Duodenal mucosa (tissue), 2 donors: ENCODE data around the gene KCNC2.

Experiments
- H3K27ac ChIP-seq: one replicate; pipeline ENCODE4 v1.7.0; 2013; ENCODE audit warnings: low read depth, low read length
- H3K27me3 ChIP-seq, 2 donors: one replicate each; pipeline ENCODE4 v1.7.0; 2013; ENCODE audit warnings: low read length in 2 of 2, control low read depth in 1 of 2; ENCODE audit not compliant: insufficient read depth in 2 of 2, control insufficient read depth in 1 of 2
- H3K36me3 ChIP-seq, 2 donors: one replicate each; pipeline ENCODE4 v1.7.0; 2013; ENCODE audit warnings: low read length in 2 of 2, control low read depth in 1 of 2; ENCODE audit not compliant: insufficient read depth in 2 of 2, control insufficient read depth in 1 of 2
- H3K4me1 ChIP-seq, 2 donors: one replicate each; pipeline ENCODE4 v1.7.0; 2013; ENCODE audit warnings: low read length in 2 of 2, control low read depth in 1 of 2; ENCODE audit not compliant: insufficient read depth in 2 of 2, control insufficient read depth in 1 of 2
- H3K4me3 ChIP-seq, 2 donors: one replicate each; pipeline ENCODE4 v1.7.0; 2013; ENCODE audit warnings: low read length in 2 of 2, low read depth in 1 of 2
- H3K9ac ChIP-seq, 2 donors: one replicate each; pipeline ENCODE4 v1.7.0; 2013; ENCODE audit warnings: low read length in 2 of 2, low read depth in 1 of 2
- H3K9me3 ChIP-seq, 2 donors: one replicate each; pipeline ENCODE4 v1.7.0; 2013; ENCODE audit warnings: low read length in 2 of 2, control low read depth in 1 of 2; ENCODE audit not compliant: control insufficient read depth in 1 of 2

Gene KCNC2

DNA sequence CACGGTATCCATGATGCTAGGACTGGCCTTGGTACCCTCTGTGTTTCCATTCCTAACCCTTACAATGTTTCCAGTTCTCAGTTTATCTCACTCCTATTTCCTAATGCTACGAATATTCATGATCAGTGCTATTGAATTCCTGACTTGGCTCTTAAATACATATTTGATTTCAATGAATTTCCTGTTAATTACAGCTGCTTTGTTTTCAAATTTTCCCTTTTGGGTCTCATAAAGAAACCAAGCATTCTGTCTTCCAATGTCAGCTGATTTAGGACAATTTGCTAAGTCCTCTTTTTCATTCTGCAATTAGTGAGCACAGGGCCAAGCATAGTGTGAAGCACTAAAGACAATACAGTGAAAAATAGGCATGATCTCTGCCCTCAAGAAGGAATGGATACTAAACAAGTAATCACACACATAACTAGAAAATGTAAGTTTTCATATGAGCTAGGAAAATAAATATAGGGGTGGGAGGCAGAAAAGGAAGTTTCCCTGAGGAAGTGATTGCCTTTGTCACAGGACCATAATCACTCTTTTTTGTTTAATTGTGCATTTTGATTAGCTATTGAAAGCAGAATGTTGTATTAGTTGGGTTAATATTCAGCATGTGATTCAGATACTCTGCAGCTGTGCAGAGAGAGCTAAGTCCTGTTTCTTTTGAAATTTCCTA, 88.5 kb downstream of the KCNC2 start:
- H3K36me3 ChIP-seq = no peaks in the 10 kb centered on the region
- H3K27ac ChIP-seq = no peak overlapping the region

DNA sequence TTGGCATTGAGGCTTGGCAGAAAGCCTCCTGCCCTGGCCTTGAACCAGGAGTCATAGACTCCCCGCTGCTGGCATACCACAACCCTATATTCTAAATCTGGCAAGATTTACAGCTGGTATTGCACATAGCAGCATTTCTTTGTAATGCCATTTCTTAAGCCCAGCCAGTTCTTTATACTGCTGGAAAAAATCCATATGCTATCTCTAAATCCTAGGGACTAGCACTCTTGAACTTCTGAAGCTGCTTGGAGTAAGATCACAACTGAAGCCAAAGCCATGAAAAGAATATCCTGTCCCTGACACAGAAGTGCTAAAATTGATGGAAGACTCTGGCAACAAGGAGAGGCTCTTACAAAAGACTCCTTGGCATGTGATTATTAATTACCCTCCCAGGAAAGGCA, 89.3 kb downstream of the KCNC2 start:
- Histone ChIP-seq H3K36me3 (no peaks in the 10 kb centered on the region), H3K4me3 (no peak overlapping the region), H3K4me1 (no peaks in the 10 kb centered on the region), H3K9ac (no peak overlapping the region), H3K27ac (no peak overlapping the region), H3K9me3 (no peaks in the 10 kb centered on the region), H3K27me3 (no peaks in the 10 kb centered on the region)

More for the DNA sequence above, 88.5 kb downstream of the KCNC2 start:
- Histone ChIP-seq H3K4me3 (no peak overlapping the region), H3K9me3 (no peaks in the 10 kb centered on the region), H3K9ac (no peak overlapping the region), H3K4me1 (no peaks in the 10 kb centered on the region), H3K27me3 (no peaks in the 10 kb centered on the region)

DNA sequence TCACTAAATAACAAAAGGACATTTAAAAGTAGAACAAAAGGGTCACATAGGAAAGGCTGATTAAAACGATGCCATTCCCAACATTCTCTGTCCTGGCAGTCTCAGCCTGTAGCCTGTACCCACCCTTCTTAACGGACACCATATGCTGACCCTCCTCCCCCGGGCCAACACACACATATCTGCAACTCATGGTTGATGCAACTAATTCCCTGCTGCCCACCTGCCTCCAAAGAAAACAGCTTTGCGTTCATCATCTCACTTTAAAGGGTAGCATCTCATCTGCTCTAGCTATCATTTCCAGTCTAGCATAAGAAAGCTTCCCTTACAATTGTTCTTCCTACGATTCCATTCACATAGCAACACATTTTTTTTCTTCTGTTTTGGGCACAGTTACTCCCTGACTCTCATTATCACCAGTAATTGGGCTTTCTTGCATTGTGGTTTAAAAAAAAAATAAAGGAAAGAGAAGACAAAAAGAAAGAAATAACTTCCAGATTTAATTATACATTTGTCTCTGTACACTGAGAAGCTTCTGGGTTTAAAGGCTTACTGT, 92.9 kb downstream of the KCNC2 start:
- no peak overlapping the region for H3K9ac ChIP-seq
- no peaks in the 10 kb centered on the region for H3K36me3 ChIP-seq
- H3K27me3 ChIP-seq = no peaks in the 10 kb centered on the region
- H3K4me1 ChIP-seq = no peaks in the 10 kb centered on the region
- H3K27ac ChIP-seq = no peak overlapping the region
- no peak overlapping the region for H3K4me3 ChIP-seq
- no peaks in the 10 kb centered on the region for H3K9me3 ChIP-seq

DNA sequence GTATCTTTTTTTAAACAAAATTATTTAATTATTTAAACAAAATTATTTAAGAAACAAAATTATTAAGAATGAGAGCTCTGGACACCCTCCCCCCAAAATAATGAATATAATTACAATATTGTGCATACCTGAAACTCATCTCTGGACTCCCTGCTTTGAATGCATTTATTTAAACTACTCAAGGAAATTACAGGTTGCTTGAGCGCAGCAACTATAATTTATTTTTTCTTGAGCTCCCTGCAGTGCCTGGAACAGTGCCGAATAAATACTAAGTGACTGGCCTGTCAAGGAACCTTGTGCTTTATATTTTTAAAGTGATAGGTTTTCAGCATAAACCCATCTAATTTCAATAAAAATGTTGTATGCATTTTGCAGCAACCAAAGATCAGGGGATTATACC, 93.9 kb downstream of the KCNC2 start:
- Histone ChIP-seq H3K4me1 (no peaks in the 10 kb centered on the region), H3K27me3 (no peaks in the 10 kb centered on the region), H3K36me3 (no peaks in the 10 kb centered on the region), H3K27ac (no peak overlapping the region), H3K9me3 (no peaks in the 10 kb centered on the region), H3K9ac (no peak overlapping the region), H3K4me3 (no peak overlapping the region)

DNA sequence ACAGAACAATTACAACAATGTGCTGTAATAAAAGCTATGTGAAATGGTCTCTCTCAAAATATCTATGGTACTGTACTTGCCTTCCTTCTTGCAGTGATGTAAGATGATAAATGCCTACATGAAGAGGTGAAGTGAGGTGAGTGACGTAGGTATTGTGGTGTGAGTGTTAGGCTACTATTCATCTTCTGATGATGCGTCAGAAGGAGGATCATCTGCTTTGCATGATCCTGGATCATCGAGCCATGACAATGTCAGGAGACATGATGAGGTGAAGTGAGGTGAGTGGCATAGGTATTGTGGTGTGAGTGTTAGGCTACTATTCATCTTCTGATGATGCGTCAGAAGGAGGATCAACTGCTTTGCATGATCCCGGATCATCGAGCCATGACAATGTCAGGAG, 105.8 kb downstream of the KCNC2 start:
- Histone ChIP-seq H3K4me3 (no peak overlapping the region), H3K4me1 (no peaks in the 10 kb centered on the region), H3K9ac (no peak overlapping the region), H3K27me3 (no peaks in the 10 kb centered on the region), H3K9me3 (no peaks in the 10 kb centered on the region), H3K27ac (no peak overlapping the region), H3K36me3 (no peaks in the 10 kb centered on the region)

DNA sequence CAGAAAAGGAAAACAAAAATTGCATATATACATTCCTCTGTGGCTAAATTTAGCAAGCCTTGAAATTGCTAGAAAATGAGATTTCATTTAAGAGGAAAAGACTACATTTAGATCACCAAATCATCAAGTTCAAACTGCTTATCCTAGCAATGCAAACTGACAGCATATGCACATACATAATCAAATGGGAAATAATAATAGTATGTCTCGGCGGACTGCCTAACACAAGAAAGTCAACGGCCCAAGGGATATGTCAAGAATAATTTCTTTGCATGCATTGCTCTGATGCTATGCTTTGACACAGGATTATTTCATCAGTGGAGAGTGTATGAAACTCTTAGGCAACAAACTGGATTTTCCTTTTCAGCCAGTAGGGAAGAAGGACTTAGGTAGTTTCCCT, 107.9 kb downstream of the KCNC2 start:
- Histone ChIP-seq H3K9ac (no peak overlapping the region), H3K27ac (no peak overlapping the region), H3K27me3 (no peaks in the 10 kb centered on the region), H3K4me3 (no peak overlapping the region), H3K36me3 (no peaks in the 10 kb centered on the region), H3K4me1 (no peaks in the 10 kb centered on the region), H3K9me3 (no peaks in the 10 kb centered on the region)

DNA sequence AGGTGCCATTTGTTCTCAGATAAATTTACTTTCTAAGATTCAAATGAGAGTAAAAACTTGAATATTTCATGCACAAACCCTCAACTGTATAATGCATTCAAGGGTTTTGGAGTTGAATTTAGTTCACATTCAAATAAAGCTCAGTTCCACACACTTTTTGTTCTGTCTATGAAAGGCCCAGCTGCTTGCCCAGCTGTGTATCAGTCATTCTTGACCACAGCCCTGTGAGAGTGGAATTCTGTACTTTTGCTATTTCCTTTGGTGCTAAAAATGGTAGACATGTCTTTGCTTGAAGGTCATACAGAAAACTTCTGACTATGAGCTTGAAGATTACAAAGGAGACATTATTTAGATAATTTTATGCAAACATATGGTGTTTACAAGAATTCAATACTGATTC, 110.4 kb downstream of the KCNC2 start:
- no peak overlapping the region for H3K27ac ChIP-seq
- H3K4me1 ChIP-seq = no peaks in the 10 kb centered on the region
- H3K9me3 ChIP-seq = no peaks in the 10 kb centered on the region
- H3K27me3 ChIP-seq = no peaks in the 10 kb centered on the region
- no peak overlapping the region for H3K4me3 ChIP-seq
- H3K36me3 ChIP-seq = no peaks in the 10 kb centered on the region
- no peak overlapping the region for H3K9ac ChIP-seq

DNA sequence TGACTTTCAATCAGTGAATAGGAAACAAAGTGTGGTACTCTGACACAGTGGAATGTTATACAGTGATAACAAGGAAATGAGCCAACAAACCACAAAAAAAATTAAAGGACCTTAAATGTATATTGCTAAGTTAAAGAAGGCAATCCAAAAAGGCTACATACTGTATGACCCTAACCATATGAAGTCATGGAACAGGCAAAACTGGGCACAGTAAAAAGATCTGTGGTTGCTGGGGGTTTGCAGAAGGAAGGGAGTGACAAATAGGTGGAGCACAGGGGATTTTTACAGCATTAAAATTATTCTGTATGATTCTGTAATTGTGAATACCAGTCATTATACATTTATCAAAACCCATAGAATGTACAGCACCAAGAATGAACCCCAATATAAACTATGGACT, 112.6 kb downstream of the KCNC2 start:
- Histone ChIP-seq H3K36me3 (no peaks in the 10 kb centered on the region), H3K9me3 (no peaks in the 10 kb centered on the region), H3K9ac (no peak overlapping the region), H3K27me3 (no peaks in the 10 kb centered on the region), H3K4me3 (no peak overlapping the region), H3K27ac (no peak overlapping the region), H3K4me1 (no peaks in the 10 kb centered on the region)

DNA sequence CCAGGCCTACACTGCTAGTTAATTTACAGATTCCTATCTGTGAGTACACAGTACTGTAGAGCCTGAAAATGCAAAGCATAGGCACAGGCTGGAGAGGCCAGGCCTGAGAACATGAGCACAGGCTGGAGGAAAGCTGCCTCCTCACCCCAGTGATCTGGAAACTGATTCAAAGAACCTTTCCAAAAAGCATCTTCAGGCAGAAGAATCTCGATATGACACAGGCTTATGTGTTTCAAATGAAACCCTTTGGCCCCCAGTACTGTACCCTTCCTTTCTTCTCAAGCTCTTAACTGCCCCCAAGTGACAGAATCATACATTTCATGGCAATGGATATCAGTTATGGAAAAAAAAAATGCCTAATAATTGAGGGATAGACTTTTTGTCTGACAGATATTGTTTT, 122.0 kb downstream of the KCNC2 start:
- H3K27me3 ChIP-seq = no peaks in the 10 kb centered on the region
- no peak overlapping the region for H3K27ac ChIP-seq
- no peaks in the 10 kb centered on the region for H3K9me3 ChIP-seq
- no peaks in the 10 kb centered on the region for H3K4me1 ChIP-seq
- H3K36me3 ChIP-seq = no peaks in the 10 kb centered on the region
- H3K9ac ChIP-seq = no peak overlapping the region
- no peak overlapping the region for H3K4me3 ChIP-seq

DNA sequence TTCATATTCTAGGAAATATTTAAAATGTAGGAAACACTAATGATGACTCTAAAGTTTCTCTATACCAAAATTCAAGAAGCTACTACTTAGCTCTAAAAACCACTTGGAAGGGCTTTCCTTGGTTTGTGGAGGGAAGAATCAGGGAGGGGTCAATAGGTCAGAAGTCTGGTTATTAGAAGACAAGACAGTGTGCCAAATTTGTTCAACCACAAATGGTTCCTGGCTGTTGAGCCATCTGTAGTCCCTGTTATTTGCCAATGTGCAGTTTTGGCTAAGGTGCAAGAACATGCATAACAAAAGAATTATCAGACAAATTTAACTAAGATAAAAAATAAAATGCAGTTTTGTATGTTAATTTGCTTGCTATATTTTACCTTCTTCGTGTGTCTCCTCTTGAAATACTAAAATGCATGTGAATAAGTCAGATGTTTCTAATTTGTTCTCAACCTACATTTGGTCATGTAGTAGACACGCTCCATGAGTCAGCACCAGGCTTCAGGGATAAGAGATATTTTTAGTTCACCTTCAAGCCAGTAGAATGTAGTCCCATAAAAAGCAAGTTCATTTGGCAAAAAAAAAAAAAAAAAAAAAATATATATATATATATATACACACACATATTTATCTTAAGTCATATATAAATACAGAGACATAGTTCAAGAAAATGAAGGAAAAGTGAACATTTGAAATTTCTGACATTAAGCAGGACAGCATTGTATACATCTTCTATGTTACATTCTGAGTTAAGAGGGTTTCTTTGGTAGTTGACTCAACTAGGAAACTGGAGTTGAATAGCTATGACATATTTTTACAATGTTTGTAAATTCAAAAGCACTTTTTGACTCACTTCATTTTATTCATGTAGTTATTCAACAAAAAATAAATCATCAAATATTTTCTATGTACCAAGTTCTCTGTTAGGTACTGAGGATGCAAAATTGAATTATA, 123.3 kb downstream of the KCNC2 start:
- H3K27ac ChIP-seq = no peak overlapping the region
- H3K36me3 ChIP-seq = no peaks in the 10 kb centered on the region
- H3K27me3 ChIP-seq = no peaks in the 10 kb centered on the region
- H3K9me3 ChIP-seq = no peaks in the 10 kb centered on the region
- no peak overlapping the region for H3K9ac ChIP-seq
- no peak overlapping the region for H3K4me3 ChIP-seq
- H3K4me1 ChIP-seq = no peaks in the 10 kb centered on the region
